Hepatocyte (in vitro differentiated cells): Measurements from ENCODE around the gene ZNF407. TPM values are rescaled to one million over a fixed set of nuclear protein-coding genes. Genes with fewer than 3 reads are reported as not detected.

Experiments
- DNase-seq: peaks from one replicate; pipeline ENCODE4 v3.0.0-alpha.2; 2016; ENCODE audit warnings: low spot score
- H2AFZ ChIP-seq: fragments of 200-600 bp; sonication (generic); 2 replicates; pipeline ENCODE4 v1.6.0; 2016; ENCODE audit warnings: antibody characterized with exemption, mild to moderate bottlenecking
- H3K27ac ChIP-seq: fragments of 200-600 bp; sonication (generic); 2 replicates; pipeline ENCODE4 v1.5.1; 2016; ENCODE audit warnings: mild to moderate bottlenecking
- H3K27me3 ChIP-seq: fragments of 200-600 bp; sonication (generic); 2 replicates; pipeline ENCODE4 v1.6.1; 2016
- H3K36me3 ChIP-seq: fragments of 200-600 bp; sonication (generic); replicated peaks from 2 replicates; pipeline ENCODE4 v1.5.1; 2016; ENCODE audit warnings: low read depth; ENCODE audit not compliant: insufficient read depth
- H3K4me1 ChIP-seq: fragments of 200-600 bp; sonication (generic); 2 replicates; pipeline ENCODE4 v1.5.1; 2016; ENCODE audit warnings: mild to moderate bottlenecking, moderate library complexity; ENCODE audit not compliant: insufficient read depth
- H3K4me2 ChIP-seq: fragments of 200-600 bp; sonication (generic); 2 replicates; pipeline ENCODE4 v1.6.0; 2016
- H3K4me3 ChIP-seq: fragments of 200-600 bp; sonication (generic); 2 replicates; pipeline ENCODE4 v1.5.1; 2016; ENCODE audit warnings: mild to moderate bottlenecking
- H3K79me2 ChIP-seq: fragments of 200-600 bp; sonication (generic); 2 replicates; pipeline ENCODE4 v1.6.0; 2017; ENCODE audit warnings: mild to moderate bottlenecking
- H3K9me2 ChIP-seq: fragments of 200-600 bp; sonication (generic); replicated peaks from 2 replicates; pipeline ENCODE4 v1.6.0; 2017; ENCODE audit warnings: mild to moderate bottlenecking; ENCODE audit not compliant: insufficient read depth
- H3K9me3 ChIP-seq: fragments of 200-600 bp; sonication (generic); 2 replicates; pipeline ENCODE4 v1.5.1; 2016; ENCODE audit warnings: low read depth, mild to moderate bottlenecking
- H4K20me1 ChIP-seq: fragments of 200-600 bp; sonication (generic); 2 replicates; pipeline ENCODE4 v1.6.0; 2016; ENCODE audit warnings: mild to moderate bottlenecking; ENCODE audit not compliant: insufficient read depth, poor library complexity, severe bottlenecking
- EZH2 ChIP-seq: fragments of 200-600 bp; sonication (generic); IDR thresholded peaks from 2 replicates; pipeline ENCODE4 v1.6.1; 2016; ENCODE audit warnings: antibody characterized with exemption, mild to moderate bottlenecking, borderline replicate concordance
- EZH2phosphoT487 ChIP-seq: fragments of 200-600 bp; sonication (generic); IDR thresholded peaks from one replicate; pipeline ENCODE4 v1.6.1; 2018; ENCODE audit warnings: antibody characterized with exemption, mild to moderate bottlenecking, low read depth, moderate library complexity; ENCODE audit not compliant: unreplicated experiment, severe bottlenecking
- WGBS: methylation state at CpG from one replicate; pipeline ENCODE4 v1.1.6; 2016; ENCODE audit warnings: low lambda C conversion rate; ENCODE audit errors: missing lambda C conversion rate; 5-methylcytosine and 5-hydroxymethylcytosine counted together
- polyA plus RNA-seq: library from polyadenylated mRNA; unstranded; fragments of >200 nt; fragmentation: Nextera tagmentation; extraction: Ambion mirVana; gene quantifications from 2 replicates; pipeline ENCODE4 v1.2.1, GENCODE V29; 2016
- total RNA-seq: library from RNA; depleted of rRNA; stranded (reverse); fragments of >200 nt; gene quantifications from 2 replicates; pipeline ENCODE4 v1.2.3, GENCODE V29; 2014
- TF ChIP-seq, protein P1 (sequence below): fragments of 200-600 bp; sonication (generic); IDR thresholded peaks from 2 replicates; pipeline ENCODE4 v1.5.1; 2016; ENCODE audit warnings: antibody characterized with exemption, mild to moderate bottlenecking; ENCODE audit not compliant: poor library complexity

The ZNF407 gene
- total and polyA plus RNA-seq, 2 experiments from 2014 or later = 3.2 to 12.4 TPM

DNA sequence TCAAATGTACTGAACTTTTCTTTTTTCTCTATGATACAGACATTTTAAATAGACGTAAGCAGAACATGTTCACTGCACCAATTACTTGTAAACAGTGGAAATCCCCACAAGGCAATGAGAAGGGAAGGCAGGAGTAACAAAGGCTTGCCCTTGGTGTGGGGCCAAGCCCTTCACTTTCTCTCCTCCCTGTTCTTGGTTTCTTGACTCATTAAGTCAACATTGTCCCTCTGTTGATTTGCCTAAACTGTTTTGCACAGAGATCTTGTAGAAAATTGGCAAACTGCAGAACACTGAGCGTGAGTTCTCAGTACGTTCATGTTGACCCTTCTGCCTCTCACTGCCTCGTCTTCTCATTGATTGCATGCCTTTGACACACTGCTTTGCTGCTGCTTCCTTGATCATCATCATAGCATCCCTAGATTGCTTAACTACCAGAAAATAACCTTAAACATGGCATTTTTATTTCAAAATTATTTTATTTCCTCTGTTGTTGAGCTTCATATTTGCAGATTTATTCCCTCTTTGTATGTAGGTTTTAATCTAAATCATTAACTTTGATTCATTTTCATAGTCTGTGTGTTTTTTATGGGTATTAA, 353.6 kb downstream of the ZNF407 start:
- no peak for TF ChIP-seq EZH2
- TF ChIP-seq EZH2phosphoT487 = no peak
- TF ChIP-seq, protein P1, sequence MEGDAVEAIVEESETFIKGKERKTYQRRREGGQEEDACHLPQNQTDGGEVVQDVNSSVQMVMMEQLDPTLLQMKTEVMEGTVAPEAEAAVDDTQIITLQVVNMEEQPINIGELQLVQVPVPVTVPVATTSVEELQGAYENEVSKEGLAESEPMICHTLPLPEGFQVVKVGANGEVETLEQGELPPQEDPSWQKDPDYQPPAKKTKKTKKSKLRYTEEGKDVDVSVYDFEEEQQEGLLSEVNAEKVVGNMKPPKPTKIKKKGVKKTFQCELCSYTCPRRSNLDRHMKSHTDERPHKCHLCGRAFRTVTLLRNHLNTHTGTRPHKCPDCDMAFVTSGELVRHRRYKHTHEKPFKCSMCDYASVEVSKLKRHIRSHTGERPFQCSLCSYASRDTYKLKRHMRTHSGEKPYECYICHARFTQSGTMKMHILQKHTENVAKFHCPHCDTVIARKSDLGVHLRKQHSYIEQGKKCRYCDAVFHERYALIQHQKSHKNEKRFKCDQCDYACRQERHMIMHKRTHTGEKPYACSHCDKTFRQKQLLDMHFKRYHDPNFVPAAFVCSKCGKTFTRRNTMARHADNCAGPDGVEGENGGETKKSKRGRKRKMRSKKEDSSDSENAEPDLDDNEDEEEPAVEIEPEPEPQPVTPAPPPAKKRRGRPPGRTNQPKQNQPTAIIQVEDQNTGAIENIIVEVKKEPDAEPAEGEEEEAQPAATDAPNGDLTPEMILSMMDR = no peak
- peak; percentile 39 for DNase-seq
- WGBS = 60% methylated on average over 4 of the region's 4 CpGs
- Histone ChIP-seq H3K27ac (no peak overlapping the region), H3K79me2 (no peaks in the 10 kb centered on the region), H3K4me3 (no peak overlapping the region), H3K4me1 (no peaks in the 10 kb centered on the region), H4K20me1 (no peaks in the 10 kb centered on the region), H3K9me2 (no peaks in the 10 kb centered on the region), H3K36me3 (no peaks in the 10 kb centered on the region), H3K9me3 (no peaks in the 10 kb centered on the region), H3K4me2 (no peak overlapping the region), H3K27me3 (no peaks in the 10 kb centered on the region), H2AFZ (no peak overlapping the region)

DNA sequence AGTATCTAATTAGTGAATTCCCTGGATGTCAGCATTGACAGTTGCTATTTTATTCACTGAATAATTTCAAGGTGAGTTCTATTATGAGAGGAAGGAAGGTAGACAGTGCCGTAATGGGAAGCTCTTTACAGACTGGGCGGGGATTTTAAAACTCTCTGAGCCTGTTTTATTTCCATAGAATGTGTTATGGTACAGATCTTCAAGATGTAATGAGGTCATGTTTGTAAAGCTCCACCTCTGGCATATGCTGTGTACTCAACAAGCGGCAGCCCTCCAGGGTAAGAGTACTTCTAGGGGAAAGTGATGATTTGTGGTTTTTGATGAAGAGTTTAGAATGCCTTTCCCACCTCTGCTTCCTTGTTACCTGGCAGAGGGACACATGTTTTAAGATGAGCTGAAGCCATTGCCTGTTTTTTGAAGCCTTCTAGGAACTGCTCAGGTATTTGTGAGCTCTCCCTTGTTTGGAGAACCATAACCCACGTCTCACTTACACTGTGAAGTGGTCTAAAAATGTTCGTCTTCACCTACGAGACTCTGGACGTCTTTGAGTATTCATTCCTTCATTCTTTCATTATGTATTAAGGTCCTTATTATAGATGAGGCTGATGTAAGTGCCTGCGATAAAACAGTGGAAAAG, 360.0 kb downstream of the ZNF407 start:
- no peak overlapping the region for H3K27ac ChIP-seq
- H3K4me1 ChIP-seq = no peaks in the 10 kb centered on the region
- no peaks in the 10 kb centered on the region for H3K79me2 ChIP-seq
- H3K9me3 ChIP-seq = no peaks in the 10 kb centered on the region
- 89% methylated on average over 8 of the region's 8 CpGs for WGBS
- no peak overlapping the region for H3K4me2 ChIP-seq
- no peaks in the 10 kb centered on the region for H4K20me1 ChIP-seq
- no peaks in the 10 kb centered on the region for H3K9me2 ChIP-seq
- H3K36me3 ChIP-seq = no peaks in the 10 kb centered on the region
- DNase-seq = no peak
- no peak for TF ChIP-seq EZH2
- no peak for TF ChIP-seq EZH2phosphoT487
- TF ChIP-seq, protein P1 = no peak
- H3K27me3 ChIP-seq = no peaks in the 10 kb centered on the region
- no peak overlapping the region for H2AFZ ChIP-seq
- no peak overlapping the region for H3K4me3 ChIP-seq

DNA sequence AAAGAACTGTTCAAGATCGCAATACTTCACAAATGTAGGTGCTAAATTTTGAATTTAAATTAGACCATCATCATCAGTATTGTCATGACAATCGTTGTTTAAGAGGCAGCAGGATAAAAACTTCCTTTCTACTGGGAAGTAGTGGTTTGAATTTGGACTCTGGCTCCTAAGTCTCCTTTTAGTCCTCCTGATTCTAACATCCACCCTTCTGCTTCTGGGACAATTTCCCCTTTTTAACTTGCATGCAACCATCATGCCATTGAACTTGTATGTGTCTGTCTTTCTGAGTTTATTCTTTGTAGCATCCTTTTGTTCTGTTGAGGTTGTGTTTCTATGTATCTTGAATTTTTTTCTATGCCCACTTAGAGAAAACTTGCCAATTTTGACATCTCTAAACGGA, 361.5 kb downstream of the ZNF407 start:
- H3K9me2 ChIP-seq = no peaks in the 10 kb centered on the region
- TF ChIP-seq, protein P1 = no peak
- TF ChIP-seq EZH2phosphoT487 (no peak), EZH2 (no peak)
- H2AFZ ChIP-seq = no peak overlapping the region
- no peaks in the 10 kb centered on the region for H3K36me3 ChIP-seq
- DNase-seq = no peak
- no peaks in the 10 kb centered on the region for H3K27me3 ChIP-seq
- H3K4me3 ChIP-seq = no peak overlapping the region
- H3K4me2 ChIP-seq = no peak overlapping the region
- H3K9me3 ChIP-seq = no peaks in the 10 kb centered on the region
- no peak overlapping the region for H3K27ac ChIP-seq
- H4K20me1 ChIP-seq = no peaks in the 10 kb centered on the region
- H3K4me1 ChIP-seq = no peaks in the 10 kb centered on the region
- H3K79me2 ChIP-seq = no peaks in the 10 kb centered on the region
- 94% methylated on average over 3 of the region's 3 CpGs for WGBS
